Cardiac muscle cell (in vitro differentiated cells and primary cell): ENCODE measurements around the gene POLD2. TPM values are rescaled to one million over a fixed set of nuclear protein-coding genes. Genes with fewer than 3 reads are reported as not detected.
"Not testable (repeated sequence)": the region's sequence is repeated elsewhere in the genome, so short reads cannot be mapped to it uniquely, and the experiment has no call there.

ENCODE experiments used
- DNase-seq, 2 donors: peaks; one replicate each; pipeline versions ENCODE4 v3.0.0 to v3.0.0-alpha.2; 2010 to 2017; ENCODE audit warnings: low read depth in 1 of 2, low spot score in 1 of 2
- H3K27ac ChIP-seq: fragments of 200-600 bp; sonication (generic); 2 replicates; pipeline ENCODE4 v1.5.1; 2016
- H3K27me3 ChIP-seq: fragments of 200-600 bp; sonication (generic); 2 replicates; pipeline ENCODE4 v1.6.0; 2016; ENCODE audit warnings: control low read depth
- H3K36me3 ChIP-seq: fragments of 200-600 bp; sonication (generic); 2 replicates; pipeline ENCODE4 v1.5.1; 2016; ENCODE audit warnings: control low read depth
- H3K4me1 ChIP-seq: fragments of 200-600 bp; sonication (generic); 2 replicates; pipeline ENCODE4 v1.8.1; 2017; ENCODE audit warnings: low read depth, mild to moderate bottlenecking, mixed run types
- H3K4me3 ChIP-seq: fragments of 200-600 bp; sonication (generic); 2 replicates; pipeline ENCODE4 v1.5.1; 2016; ENCODE audit warnings: mild to moderate bottlenecking
- H3K9me3 ChIP-seq: fragments of 200-600 bp; sonication (generic); 2 replicates; pipeline ENCODE4 v1.5.1; 2017; ENCODE audit warnings: low read depth, mild to moderate bottlenecking, control low read depth
- polyA plus RNA-seq: library from polyadenylated mRNA; unstranded; fragments of >200 nt; fragmentation: Nextera tagmentation; extraction: Ambion mirVana; gene quantifications from 2 replicates; pipeline ENCODE4 v1.2.1, GENCODE V29; 2016
- total RNA-seq: library from RNA; depleted of rRNA; stranded (reverse); fragments of >200 nt; gene quantifications from 2 replicates; pipeline ENCODE4 v1.2.3, GENCODE V29; 2016
- TF ChIP-seq, protein P1 (sequence below): IDR thresholded peaks from 2 replicates; pipeline ENCODE4 v1.5.1; 2012; ENCODE audit warnings: low read depth, mild to moderate bottlenecking, low read length

The POLD2 gene
- total RNA-seq (123 and 133 TPM in 2 replicates), polyA plus RNA-seq (194 and 198 TPM in 2 replicates)

DNA sequence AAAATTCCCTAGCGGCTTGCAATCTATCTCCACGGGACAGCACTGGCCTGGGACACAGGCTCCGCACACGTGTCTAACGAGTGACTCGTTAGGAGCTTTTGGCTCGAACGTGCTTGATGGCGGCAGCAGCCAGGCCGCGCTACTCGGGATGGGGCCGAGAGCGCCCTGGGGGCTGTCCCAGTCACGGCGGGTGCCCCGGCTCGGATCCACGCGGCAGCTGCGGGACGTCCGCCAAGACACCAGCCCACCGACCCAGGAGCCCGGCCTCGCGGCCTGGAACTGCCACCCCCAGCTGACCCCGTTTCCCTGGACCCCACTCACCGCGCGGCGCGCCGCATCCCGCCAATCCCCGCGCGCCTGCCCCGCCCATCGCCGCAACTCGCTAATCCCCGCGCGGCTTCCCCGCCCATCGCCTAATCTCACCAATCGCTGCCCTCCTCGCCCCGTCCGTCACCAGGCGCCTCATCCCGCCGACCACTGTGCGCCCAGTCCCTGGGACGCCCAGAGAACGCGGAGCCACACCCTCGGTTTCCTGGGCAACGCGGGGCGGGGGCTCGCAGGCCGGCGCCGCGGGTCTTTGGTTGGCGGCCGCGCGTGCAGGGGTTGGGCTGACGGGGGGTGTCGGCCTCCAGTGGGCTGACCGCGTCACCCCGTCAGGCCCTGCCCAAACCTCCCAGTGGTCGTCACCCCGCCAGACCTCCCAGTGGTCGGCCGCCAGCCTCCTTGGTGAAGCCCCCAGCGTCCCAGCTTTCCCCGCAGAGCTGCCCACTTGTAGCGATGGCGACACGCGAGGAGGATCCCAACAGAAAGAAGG, at the start of gene POLD2:
Gene POLD2, minus strand, starts transcription at position 359 of the 814 bp plus-strand sequence. CDS start 1,495 bp downstream, outside the sequence.
- Histone ChIP-seq H3K4me1 (peaks cover 10% of the 10 kb centered on the region), H3K27me3 (no peaks in the 10 kb centered on the region), H3K27ac (peak within 1 kb of the TSS; percentile 87), H3K9me3 (no peaks in the 10 kb centered on the region), H3K4me3 (peak within 1 kb of the TSS; percentile 53), H3K36me3 (peaks cover 10% of the 10 kb centered on the region)
- TF ChIP-seq, protein P1, sequence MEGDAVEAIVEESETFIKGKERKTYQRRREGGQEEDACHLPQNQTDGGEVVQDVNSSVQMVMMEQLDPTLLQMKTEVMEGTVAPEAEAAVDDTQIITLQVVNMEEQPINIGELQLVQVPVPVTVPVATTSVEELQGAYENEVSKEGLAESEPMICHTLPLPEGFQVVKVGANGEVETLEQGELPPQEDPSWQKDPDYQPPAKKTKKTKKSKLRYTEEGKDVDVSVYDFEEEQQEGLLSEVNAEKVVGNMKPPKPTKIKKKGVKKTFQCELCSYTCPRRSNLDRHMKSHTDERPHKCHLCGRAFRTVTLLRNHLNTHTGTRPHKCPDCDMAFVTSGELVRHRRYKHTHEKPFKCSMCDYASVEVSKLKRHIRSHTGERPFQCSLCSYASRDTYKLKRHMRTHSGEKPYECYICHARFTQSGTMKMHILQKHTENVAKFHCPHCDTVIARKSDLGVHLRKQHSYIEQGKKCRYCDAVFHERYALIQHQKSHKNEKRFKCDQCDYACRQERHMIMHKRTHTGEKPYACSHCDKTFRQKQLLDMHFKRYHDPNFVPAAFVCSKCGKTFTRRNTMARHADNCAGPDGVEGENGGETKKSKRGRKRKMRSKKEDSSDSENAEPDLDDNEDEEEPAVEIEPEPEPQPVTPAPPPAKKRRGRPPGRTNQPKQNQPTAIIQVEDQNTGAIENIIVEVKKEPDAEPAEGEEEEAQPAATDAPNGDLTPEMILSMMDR, result no peak
- DNase-seq, result peak; percentile 98 to 99

DNA sequence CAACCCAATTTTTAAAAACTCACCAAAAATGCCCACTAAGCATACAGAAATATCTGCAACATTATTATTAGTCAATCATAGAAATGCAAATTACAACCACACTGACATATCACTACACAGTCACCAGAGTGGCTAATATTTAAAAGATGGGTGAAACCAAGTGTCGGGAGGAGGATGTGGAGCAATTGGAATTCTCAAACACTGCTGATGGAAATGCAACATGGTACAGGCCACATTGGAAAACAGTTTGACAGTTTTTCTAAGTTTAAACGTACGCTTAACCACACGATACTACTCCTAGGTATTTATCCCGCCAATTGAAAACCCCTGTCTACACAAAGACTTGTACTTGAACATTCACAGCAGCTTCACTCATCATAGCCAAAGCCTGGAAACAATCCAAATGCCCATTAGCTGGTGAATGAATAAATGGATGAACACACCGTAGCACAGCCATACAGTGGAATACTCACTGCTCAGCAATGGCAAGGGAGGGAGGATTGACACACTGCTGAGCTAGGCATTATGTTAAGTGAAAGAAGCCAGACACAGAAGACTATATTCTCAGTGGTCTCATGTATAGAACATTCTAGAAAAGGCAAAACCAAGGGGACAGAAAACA, 49.6 kb upstream of the POLD2 start:
- Histone ChIP-seq H3K27me3 (no peaks in the 10 kb centered on the region), H3K4me1 (no peaks in the 10 kb centered on the region), H3K27ac (no peak overlapping the region), H3K36me3 (no peaks in the 10 kb centered on the region), H3K9me3 (no peaks in the 10 kb centered on the region), H3K4me3 (no peak overlapping the region)
- TF ChIP-seq, protein P1, result no peak
- no peak for DNase-seq

DNA sequence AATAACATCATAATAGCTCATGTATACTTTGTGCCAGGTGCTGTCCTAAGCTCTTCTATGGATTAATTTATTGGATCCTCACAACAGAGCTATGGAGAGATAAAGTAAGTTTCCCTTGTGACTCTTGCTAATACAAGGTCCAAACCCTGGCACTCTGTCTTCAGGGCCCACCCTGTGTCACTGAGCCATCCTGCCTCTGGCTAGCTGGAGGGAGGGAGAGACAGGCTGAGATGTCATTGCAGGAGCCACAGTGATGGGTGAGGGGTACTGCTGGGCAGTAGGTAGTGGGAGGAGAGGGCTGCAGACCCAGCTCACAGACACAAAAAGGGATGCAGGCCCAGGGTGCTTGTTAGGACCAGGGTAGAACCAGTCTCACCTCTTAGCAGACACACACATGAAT, 49.0 kb upstream of the POLD2 start:
- TF ChIP-seq, protein P1, result no peak
- no peak for DNase-seq
- no peaks in the 10 kb centered on the region for H3K36me3 ChIP-seq

DNA sequence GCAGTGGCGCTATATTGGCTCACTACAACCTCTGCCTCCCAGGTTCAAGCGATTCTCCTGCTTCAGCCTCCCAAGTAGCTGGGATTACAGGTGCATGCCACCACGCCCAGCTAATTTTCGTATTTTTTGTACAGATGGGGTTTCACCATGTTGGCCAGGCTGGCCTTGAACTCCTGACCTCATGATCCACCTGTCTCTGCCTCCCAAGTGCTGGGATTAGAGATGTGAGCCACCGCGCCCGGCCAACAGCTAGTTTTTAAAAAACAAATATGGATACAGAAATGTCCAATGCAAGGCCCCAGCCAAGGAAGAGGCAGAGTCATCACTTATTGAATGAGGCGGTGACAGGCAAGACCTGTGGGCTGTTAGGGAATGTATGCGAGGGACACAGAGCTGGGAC, 48.6 kb upstream of the POLD2 start:
- not testable (repeated sequence) for H3K9me3 ChIP-seq, H3K27me3 ChIP-seq

More for the DNA sequence above, 49.0 kb upstream of the POLD2 start:
- H3K27me3 ChIP-seq, result no peaks in the 10 kb centered on the region
- no peaks in the 10 kb centered on the region for H3K9me3 ChIP-seq
- H3K27ac ChIP-seq, result no peak overlapping the region
- no peak overlapping the region for H3K4me3 ChIP-seq
- no peaks in the 10 kb centered on the region for H3K4me1 ChIP-seq

DNA sequence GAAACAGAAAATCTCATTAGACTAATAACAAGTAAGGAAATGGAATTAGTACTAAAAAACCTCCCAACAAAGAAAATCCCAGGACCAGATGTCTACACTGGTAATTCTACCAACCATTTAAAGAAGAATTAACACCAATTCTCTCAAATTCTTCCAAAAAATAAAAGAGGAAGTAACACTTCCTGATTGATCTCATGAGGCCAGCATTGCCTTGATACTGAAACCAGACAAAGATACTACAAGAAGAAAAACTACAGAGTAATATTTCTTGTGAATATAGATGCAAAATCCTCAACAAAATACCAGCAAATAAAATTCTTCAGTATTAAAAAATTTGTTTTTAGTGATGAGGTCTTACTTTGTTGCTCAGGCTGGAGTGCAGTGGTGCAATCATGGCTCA, 44.6 kb upstream of the POLD2 start:
- no peak for DNase-seq

More for the DNA sequence above, 48.6 kb upstream of the POLD2 start:
- DNase-seq, H3K36me3 ChIP-seq, H3K27ac ChIP-seq, H3K4me1 ChIP-seq, H3K4me3 ChIP-seq: not testable (repeated sequence)

More for the DNA sequence above, 44.6 kb upstream of the POLD2 start:
- H3K4me1 ChIP-seq, result no peaks in the 10 kb centered on the region
- H3K27ac ChIP-seq, result no peak overlapping the region
- TF ChIP-seq, protein P1, result no peak
- H3K36me3 ChIP-seq, result no peaks in the 10 kb centered on the region
- H3K4me3 ChIP-seq, result no peak overlapping the region
- H3K9me3 ChIP-seq, result no peaks in the 10 kb centered on the region
- H3K27me3 ChIP-seq, result no peaks in the 10 kb centered on the region
